Endothelial cell of umbilical vein (primary cell): Measurements from ENCODE around the gene CD82. TPM values are rescaled to one million over a fixed set of nuclear protein-coding genes. Genes with fewer than 3 reads are reported as not detected.
A peak's percentile ranks its signal among the peaks of the same experiment; 100 is the strongest.

Experiments used
- BruUV-seq: library from RNA; stranded (reverse); fragments of 400-500 nt; replicated peaks from 2 replicates; lab custom pipeline; 2021; lab: Mats Ljungman, UMichigan
- CTCF ChIA-PET: fragments of 300-600, 350-600 bp; sonication (Branson Sonifier 250); formaldehyde crosslinking; loops from one replicate; lab custom pipeline; 2021; ENCODE audit warnings: antibody characterized with exemption, inconsistent platforms; lab: Charles Lee
- POLR2A ChIA-PET: fragments of 300-600, 350-600 bp; sonication (Branson Sonifier 250); formaldehyde crosslinking; loops from one replicate; lab custom pipeline; 2021; ENCODE audit warnings: antibody characterized with exemption, inconsistent platforms; lab: Charles Lee
- DNase-seq: peaks from one replicate; pipeline ENCODE4 v3.0.0-alpha.2; 2011; ENCODE audit warnings: low read depth, low spot score
- FAIRE-seq: peaks from 2 replicates; lab custom pipeline; 2011; peaks lifted over from hg19 to GRCh38; lab: Jason Lieb, UNC
- H2AFZ ChIP-seq: 2 replicates; pipeline ENCODE4 v1.6.0; 2012; ENCODE audit warnings: low read depth, low read length, control low read depth, inconsistent platforms
- H3K27ac ChIP-seq: 2 replicates; pipeline ENCODE4 v1.5.1; 2011; ENCODE audit warnings: low read depth, mild to moderate bottlenecking, control low read depth, low read length, moderate library complexity; ENCODE audit not compliant: insufficient read depth
- H3K27me3 ChIP-seq, 2 experiments: 2 replicates each; pipeline versions ENCODE4 v1.6.0 to v1.6.1; 2011; ENCODE audit warnings: low read length in 2 of 2, mixed read lengths in 1 of 2; ENCODE audit not compliant: control insufficient read depth in 2 of 2, insufficient read depth in 2 of 2
- H3K36me3 ChIP-seq, 2 experiments: 2 replicates in 1 of 2; 3 replicates in 1 of 2; pipeline ENCODE4 v1.5.1; 2011; ENCODE audit warnings: low read length in 2 of 2, mild to moderate bottlenecking in 1 of 2, moderate library complexity in 1 of 2; ENCODE audit not compliant: control insufficient read depth in 2 of 2, insufficient read depth in 2 of 2; ENCODE audit errors: extremely low read depth in 1 of 2
- H3K4me1 ChIP-seq: 3 replicates; pipeline ENCODE4 v1.5.1; 2011; ENCODE audit warnings: mild to moderate bottlenecking, low read length; ENCODE audit not compliant: control insufficient read depth, insufficient read depth; ENCODE audit errors: extremely low read depth
- H3K4me2 ChIP-seq: 2 replicates; pipeline ENCODE4 v1.6.1; 2011; ENCODE audit warnings: low read length, control low read depth, mixed read lengths; ENCODE audit not compliant: insufficient read depth
- H3K4me3 ChIP-seq, 3 experiments: fragments of 200-600 bp in 1 of 3; sonication (generic), shearing (Covaris generic) in 1 of 3; replicated peaks in 1 of 3; 2 replicates each; pipeline ENCODE4 v1.5.1; 2011 to 2016; ENCODE audit warnings: control low read depth in 3 of 3, low read length in 3 of 3, mild to moderate bottlenecking in 2 of 3, inconsistent platforms in 1 of 3, low read depth in 1 of 3, moderate library complexity in 1 of 3; ENCODE audit not compliant: insufficient read depth in 1 of 3
- H3K79me2 ChIP-seq: 2 replicates; pipeline ENCODE4 v1.6.0; 2012; ENCODE audit warnings: low read length, inconsistent platforms; ENCODE audit not compliant: control insufficient read depth, insufficient read depth
- H3K9ac ChIP-seq: replicated peaks from 2 replicates; pipeline ENCODE3; 2011; ENCODE audit warnings: low read length, control low read depth; ENCODE audit not compliant: insufficient read depth; ENCODE audit errors: extremely low read depth
- H3K9me1 ChIP-seq: replicated peaks from 3 replicates; pipeline ENCODE4 v1.6.0; 2011; ENCODE audit warnings: mild to moderate bottlenecking, low read length; ENCODE audit not compliant: control insufficient read depth, insufficient read depth; ENCODE audit errors: extremely low read depth
- H3K9me3 ChIP-seq: replicated peaks from 2 replicates; pipeline ENCODE4 v1.5.1; 2012; ENCODE audit warnings: low read length, inconsistent platforms; ENCODE audit not compliant: control insufficient read depth, insufficient read depth
- H4K20me1 ChIP-seq: replicated peaks from 2 replicates; pipeline ENCODE3; 2011; ENCODE audit warnings: mild to moderate bottlenecking, low read length; ENCODE audit not compliant: control insufficient read depth, insufficient read depth; ENCODE audit errors: extremely low read depth
- CTCF ChIP-seq, 2 donors: IDR thresholded peaks; 1 replicate in 1 of 2; 2 replicates in 1 of 2; pipeline ENCODE4 v1.5.1; 2011; ENCODE audit warnings: low read length in 2 of 2, mild to moderate bottlenecking in 2 of 2, moderate library complexity in 2 of 2, control low read depth in 1 of 2, inconsistent platforms in 1 of 2, low read depth in 1 of 2; ENCODE audit not compliant: insufficient read depth in 1 of 2; ENCODE audit errors: extremely low read depth in 1 of 2
- EZH2 ChIP-seq: IDR thresholded peaks from 2 replicates; pipeline ENCODE4 v1.6.1; 2012; ENCODE audit warnings: borderline replicate concordance, low read depth, mild to moderate bottlenecking, moderate library complexity, low read length, inconsistent platforms; ENCODE audit not compliant: severe bottlenecking
- FOS ChIP-seq: IDR thresholded peaks from 2 replicates; pipeline ENCODE4 v1.6.1; 2011; ENCODE audit warnings: mild to moderate bottlenecking, low read length, moderate library complexity, borderline replicate concordance; ENCODE audit not compliant: insufficient read depth
- GATA2 ChIP-seq: IDR thresholded peaks from 2 replicates; pipeline ENCODE4 v1.7.0; 2011; ENCODE audit warnings: low read depth, mild to moderate bottlenecking, moderate library complexity, mixed read lengths, low read length; ENCODE audit not compliant: insufficient read length, insufficient read depth
- JUN ChIP-seq: IDR thresholded peaks from 2 replicates; pipeline ENCODE4 v1.6.1; 2011; ENCODE audit warnings: borderline replicate concordance, low read depth; ENCODE audit not compliant: insufficient read length, insufficient read depth
- MAX ChIP-seq: IDR thresholded peaks from 2 replicates; pipeline ENCODE4 v1.6.1; 2011; ENCODE audit not compliant: insufficient read depth, insufficient read length
- MYC ChIP-seq: IDR thresholded peaks from one replicate; pipeline ENCODE4 v1.6.1; 2011; ENCODE audit warnings: mild to moderate bottlenecking, low read depth, low read length
- POLR2A ChIP-seq: IDR thresholded peaks from 2 replicates; pipeline ENCODE4 v1.6.1; 2012; ENCODE audit warnings: low read depth, mild to moderate bottlenecking, control low read depth, low read length
- dilution Hi-C: fragments of 300-500 bp; cut with MboI; formaldehyde crosslinking; loops from one replicate; pipeline ENCODE4 v1.15.0; 2019; ENCODE audit warnings: low sequenced_read_pairs; ENCODE audit not compliant: extremely low pct_ligation_motif_present
- intact Hi-C: fragments of 100-400 bp; cut with micrococcal nuclease; formaldehyde crosslinking; loops from one replicate; pipeline ENCODE4 v1.10.0; 2022
- polyA plus RNA-seq, 4 experiments: library from polyadenylated mRNA; depleted of rRNA in 3 of 4; stranded (reverse) in 3 of 4; unstranded in 1 of 4; fragments of >200 nt; gene quantifications; 2 replicates each; pipeline versions ENCODE4 v1.2.1 to v1.2.3, GENCODE V29; 2011 to 2012; ENCODE audit warnings: missing spikeins in 1 of 4
- total RNA-seq: library from RNA; stranded (reverse); gene quantifications from 2 replicates; pipeline ENCODE4 v1.2.3, GENCODE V29; 2021

CD82 gene
- total and polyA plus RNA-seq, 2 donors (not counting 3 experiments of a cell fraction or from before 2014, with no cell fraction given) = 17.9 to 25.2 TPM

DNA sequence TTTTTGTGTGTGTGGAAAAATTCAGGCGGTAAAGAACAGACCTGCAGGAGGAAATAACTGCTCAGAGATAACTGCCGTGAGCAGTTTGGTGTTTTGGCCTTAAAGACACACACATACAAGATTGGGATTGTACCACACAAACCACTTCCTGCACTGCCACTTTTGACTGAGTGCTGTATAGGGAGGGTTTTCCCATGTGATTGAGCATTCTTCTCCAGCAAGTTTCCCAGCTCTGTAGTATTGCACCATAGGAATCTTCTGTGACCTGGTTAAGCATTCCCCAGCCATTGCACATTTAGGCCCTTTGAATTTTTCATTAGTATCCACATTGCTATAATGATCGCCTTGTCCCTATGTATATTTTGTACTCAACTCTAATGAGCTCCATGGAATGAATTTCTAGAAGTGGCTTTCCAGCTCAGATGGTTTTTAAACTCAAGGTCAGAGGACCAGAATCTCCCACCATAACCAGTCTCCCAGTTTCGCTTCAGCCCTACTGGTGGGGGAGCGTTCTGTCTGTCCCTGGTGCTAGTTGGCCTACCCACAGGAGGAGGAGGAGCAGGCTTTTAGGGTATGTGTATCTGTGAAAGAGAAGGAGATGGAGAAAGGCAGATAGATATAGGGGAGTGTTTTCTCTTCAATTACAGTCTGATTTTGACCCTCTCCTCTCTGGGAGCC is 9.3 kb downstream of the CD82 start:
- Histone ChIP-seq H3K4me3 (no peak overlapping the region), H3K9me3 (no peaks in the 10 kb centered on the region), H3K27ac (no peak overlapping the region), H4K20me1 (no peaks in the 10 kb centered on the region), H3K9me1 (no peaks in the 10 kb centered on the region), H3K27me3 (no peaks in the 10 kb centered on the region), H3K79me2 (no peaks in the 10 kb centered on the region), H2AFZ (no peak overlapping the region), H3K9ac (no peak overlapping the region), H3K4me1 (peaks cover 16% of the 10 kb centered on the region), H3K36me3 (no peaks in the 10 kb centered on the region), H3K4me2 (no peak overlapping the region)
- no peak for TF ChIP-seq EZH2
- no peak for TF ChIP-seq MAX
- TF ChIP-seq GATA2 = no peak
- no peak for TF ChIP-seq JUN
- no peak for TF ChIP-seq CTCF (IDR thresholded peaks at IDR 0.05; ENCODE audit: extremely low read depth in 1 of 2, insufficient read depth in 1 of 2, low read depth in 1 of 2, low read length in 2 of 2)
- TF ChIP-seq POLR2A = no peak
- TF ChIP-seq MYC = no peak
- TF ChIP-seq FOS = no peak
- no TSS peak for BruUV-seq
- CTCF ChIA-PET = interaction anchor here (0.6 to 1.7 kb wide), 3 partner anchors 8 to 42 kb away, joined by 3 to 9 read pairs (median 5); no protein-coding TSS in a partner anchor
- dilution Hi-C loops = no loop called here
- intact Hi-C loops = no loop called here
- FAIRE-seq (peak; percentile 31), DNase-seq (no peak)
- POLR2A ChIA-PET = no interaction called here
